HG03520 (cell line): ENCODE data around the gene SVOP.
"Not testable (repeated sequence)": the region's sequence is repeated elsewhere in the genome, so short reads cannot be mapped to it uniquely, and the experiment has no call there.

Experiments used
- ATAC-seq: cut with Tn5 transposase; IDR thresholded peaks from one replicate; pipeline ENCODE4 v1.9.1; 2021; ENCODE audit warnings: mild to moderate bottlenecking, moderate library complexity; ENCODE audit not compliant: unreplicated experiment

SVOP gene

GRCh38 chr12:109033239-109034196 lies 12.7 kb upstream of the SVOP start:
- ATAC-seq: no peak

- ATAC-seq: no peak
These were observed 8.5 kb upstream of the SVOP start for GRCh38 chr12:109029411-109029810.

GRCh38 chr12:109028624-109029023 lies 7.8 kb upstream of the SVOP start:
- ATAC-seq: not testable (repeated sequence)

- ATAC-seq: no peak
These were observed 6.9 kb upstream of the SVOP start for GRCh38 chr12:109027767-109028166.

GRCh38 chr12:109020146-109020795 lies 597 bp downstream of the SVOP start:
- no peak for ATAC-seq

- no peak for ATAC-seq
These were observed 2.6 kb downstream of the SVOP start for GRCh38 chr12:109018296-109018695.

- ATAC-seq: no peak
These were observed 3.9 kb downstream of the SVOP start for GRCh38 chr12:109016978-109017377.

- ATAC-seq: no peak
These were observed 4.9 kb downstream of the SVOP start for GRCh38 chr12:109016016-109016415.

GRCh38 chr12:109014984-109015765 lies 5.7 kb downstream of the SVOP start:
- ATAC-seq: no peak

- no peak for ATAC-seq
These were observed 10.6 kb downstream of the SVOP start for GRCh38 chr12:109010259-109010658.

GRCh38 chr12:109009766-109010165 lies 11.1 kb downstream of the SVOP start:
- no peak for ATAC-seq

GRCh38 chr12:109004017-109004416 lies 16.9 kb downstream of the SVOP start:
- ATAC-seq: no peak

- no peak for ATAC-seq
These were observed 24.5 kb downstream of the SVOP start for GRCh38 chr12:108996320-108996719.

GRCh38 chr12:108995370-108995992 lies 25.4 kb downstream of the SVOP start:
- ATAC-seq: no peak

- ATAC-seq: not testable (repeated sequence)
These were observed 30.8 kb downstream of the SVOP start for GRCh38 chr12:108990103-108990502.

- no peak for ATAC-seq
These were observed 31.5 kb downstream of the SVOP start for GRCh38 chr12:108989376-108989775.

GRCh38 chr12:108985750-108986149 lies 35.1 kb downstream of the SVOP start:
- ATAC-seq: no peak

- no peak for ATAC-seq
These were observed 37.6 kb downstream of the SVOP start for GRCh38 chr12:108983227-108983626.

- ATAC-seq: no peak
These were observed 38.1 kb downstream of the SVOP start for GRCh38 chr12:108982621-108983219.

GRCh38 chr12:108981835-108982234 lies 39.0 kb downstream of the SVOP start:
- ATAC-seq: no peak
